GM12801 (cell line): ENCODE measurements around the gene HMMR.

ENCODE experiments used
- CTCF ChIP-seq: IDR thresholded peaks from one replicate; pipeline ENCODE4 v1.5.1; 2011; ENCODE audit warnings: control low read depth; ENCODE audit not compliant: insufficient read length; ENCODE audit errors: extremely low read depth

HMMR gene

GRCh38 chr5:163504079-163504931 is 43.9 kb downstream of the HMMR start:
- no peak for TF ChIP-seq CTCF

- no peak for TF ChIP-seq CTCF
Observed at GRCh38 chr5:163505049-163505367, 44.6 kb downstream of the HMMR start.

GRCh38 chr5:163505368-163506094 is 45.1 kb downstream of the HMMR start, which contains the start of gene MAT2B:
TSS of gene MAT2B (plus strand) at chr5:163505619. CDS start at chr5:163505687, 68 bp downstream.
- TF ChIP-seq CTCF, result no peak

GRCh38 chr5:163506095-163506457 is 45.6 kb downstream of the HMMR start:
- no peak for TF ChIP-seq CTCF

GRCh38 chr5:163506726-163507125 is 46.3 kb downstream of the HMMR start:
- no peak for TF ChIP-seq CTCF

GRCh38 chr5:163508753-163509152 is 48.3 kb downstream of the HMMR start:
- no peak for TF ChIP-seq CTCF

- TF ChIP-seq CTCF, result no peak
Observed at GRCh38 chr5:163509291-163509951, 49.0 kb downstream of the HMMR start.
